ENCODE results near the gene MOV10L1.
"Not testable (repeated sequence)": the region's sequence is repeated elsewhere in the genome, so short reads cannot be mapped to it uniquely, and the experiment has no call there.

The MOV10L1 gene

DNA sequence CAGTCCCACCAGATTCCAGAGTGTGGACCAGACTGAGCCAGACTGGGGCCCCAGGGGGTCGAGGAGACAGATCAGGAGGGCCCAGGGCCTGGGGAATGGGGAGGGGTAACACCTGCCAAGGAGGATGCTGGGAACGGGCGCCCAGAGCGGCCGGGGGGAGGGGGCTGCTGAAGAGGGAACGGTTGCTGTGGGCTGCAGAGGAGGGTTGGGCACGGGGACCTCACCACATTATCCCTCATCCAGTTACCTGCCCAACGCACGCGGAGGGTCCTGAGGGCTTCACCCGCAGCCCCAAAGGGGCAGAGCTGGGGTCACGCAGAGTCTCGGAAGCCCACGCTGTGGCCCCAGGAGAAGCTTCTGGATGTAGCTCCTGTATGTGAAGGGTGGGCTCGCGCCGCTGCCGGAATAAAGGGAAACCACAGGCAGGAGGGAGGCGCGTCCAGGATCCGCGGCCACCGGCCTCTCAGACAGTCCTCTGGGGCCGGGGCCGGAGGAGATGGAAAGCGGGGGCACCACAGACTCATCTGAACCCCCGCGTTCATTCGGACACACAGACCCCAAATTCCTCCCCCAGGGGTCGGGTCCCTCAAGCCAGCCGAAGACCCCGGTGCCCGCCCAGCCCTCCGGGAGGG lies 110.1 kb downstream of the MOV10L1 start:
- TF ChIP-seq, protein P1, sequence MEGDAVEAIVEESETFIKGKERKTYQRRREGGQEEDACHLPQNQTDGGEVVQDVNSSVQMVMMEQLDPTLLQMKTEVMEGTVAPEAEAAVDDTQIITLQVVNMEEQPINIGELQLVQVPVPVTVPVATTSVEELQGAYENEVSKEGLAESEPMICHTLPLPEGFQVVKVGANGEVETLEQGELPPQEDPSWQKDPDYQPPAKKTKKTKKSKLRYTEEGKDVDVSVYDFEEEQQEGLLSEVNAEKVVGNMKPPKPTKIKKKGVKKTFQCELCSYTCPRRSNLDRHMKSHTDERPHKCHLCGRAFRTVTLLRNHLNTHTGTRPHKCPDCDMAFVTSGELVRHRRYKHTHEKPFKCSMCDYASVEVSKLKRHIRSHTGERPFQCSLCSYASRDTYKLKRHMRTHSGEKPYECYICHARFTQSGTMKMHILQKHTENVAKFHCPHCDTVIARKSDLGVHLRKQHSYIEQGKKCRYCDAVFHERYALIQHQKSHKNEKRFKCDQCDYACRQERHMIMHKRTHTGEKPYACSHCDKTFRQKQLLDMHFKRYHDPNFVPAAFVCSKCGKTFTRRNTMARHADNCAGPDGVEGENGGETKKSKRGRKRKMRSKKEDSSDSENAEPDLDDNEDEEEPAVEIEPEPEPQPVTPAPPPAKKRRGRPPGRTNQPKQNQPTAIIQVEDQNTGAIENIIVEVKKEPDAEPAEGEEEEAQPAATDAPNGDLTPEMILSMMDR (IDR thresholded peaks at IDR 0.05; ENCODE audit: insufficient read depth, low read depth, low read length, missing control alignments) = no peak
- peak overlapping the region; percentile 75 for H3K4me3 ChIP-seq (ENCODE audit: low read length)
- no peak for DNase-seq (ENCODE audit: low read depth)

DNA sequence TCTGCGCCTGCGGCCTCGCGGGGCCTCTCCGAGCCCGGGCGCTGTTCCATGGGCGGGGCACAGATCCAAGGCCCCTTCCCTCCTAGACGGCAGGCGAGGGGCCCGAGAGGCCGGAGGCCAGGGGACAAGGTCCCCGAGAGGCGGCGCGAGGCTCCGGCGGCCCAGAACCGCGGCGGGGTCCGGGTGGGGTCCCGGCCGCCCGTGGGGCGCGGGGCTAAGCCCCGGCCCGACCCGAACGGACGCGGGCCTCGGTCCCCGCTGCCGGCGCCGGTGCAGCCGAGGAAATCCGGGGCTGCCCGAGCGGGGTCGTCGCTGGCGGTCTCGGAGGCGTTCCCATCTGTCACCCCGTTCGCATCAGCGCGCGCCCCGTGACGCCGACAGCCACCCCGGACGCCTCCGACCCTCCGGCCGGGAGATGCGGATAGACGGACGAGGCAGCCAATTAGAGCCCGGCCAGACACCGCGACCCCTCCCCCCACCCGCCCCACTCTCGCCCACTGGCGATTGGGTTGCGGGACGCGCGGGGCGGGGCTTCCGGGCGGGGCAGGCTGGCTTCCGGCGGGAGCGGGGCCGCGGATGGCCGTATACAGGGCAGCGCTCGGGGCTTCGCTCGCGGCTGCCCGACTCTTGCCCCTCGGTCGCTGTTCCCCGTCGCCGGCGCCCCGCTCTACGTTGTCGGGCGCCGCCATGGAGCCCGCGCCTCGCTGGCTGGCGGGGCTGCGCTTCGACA lies 110.8 kb downstream of the MOV10L1 start, which contains the start of gene SELENOO:
Gene SELENOO, plus strand, starts transcription at position 551 of the 730 bp plus-strand sequence. Its CDS starts 26 bp downstream, at position 577.
- H3K4me3 ChIP-seq (ENCODE audit: low read length) = peak within 1 kb of the TSS; percentile 75
- peak; percentile 89 for DNase-seq (ENCODE audit: low read depth)

DNA sequence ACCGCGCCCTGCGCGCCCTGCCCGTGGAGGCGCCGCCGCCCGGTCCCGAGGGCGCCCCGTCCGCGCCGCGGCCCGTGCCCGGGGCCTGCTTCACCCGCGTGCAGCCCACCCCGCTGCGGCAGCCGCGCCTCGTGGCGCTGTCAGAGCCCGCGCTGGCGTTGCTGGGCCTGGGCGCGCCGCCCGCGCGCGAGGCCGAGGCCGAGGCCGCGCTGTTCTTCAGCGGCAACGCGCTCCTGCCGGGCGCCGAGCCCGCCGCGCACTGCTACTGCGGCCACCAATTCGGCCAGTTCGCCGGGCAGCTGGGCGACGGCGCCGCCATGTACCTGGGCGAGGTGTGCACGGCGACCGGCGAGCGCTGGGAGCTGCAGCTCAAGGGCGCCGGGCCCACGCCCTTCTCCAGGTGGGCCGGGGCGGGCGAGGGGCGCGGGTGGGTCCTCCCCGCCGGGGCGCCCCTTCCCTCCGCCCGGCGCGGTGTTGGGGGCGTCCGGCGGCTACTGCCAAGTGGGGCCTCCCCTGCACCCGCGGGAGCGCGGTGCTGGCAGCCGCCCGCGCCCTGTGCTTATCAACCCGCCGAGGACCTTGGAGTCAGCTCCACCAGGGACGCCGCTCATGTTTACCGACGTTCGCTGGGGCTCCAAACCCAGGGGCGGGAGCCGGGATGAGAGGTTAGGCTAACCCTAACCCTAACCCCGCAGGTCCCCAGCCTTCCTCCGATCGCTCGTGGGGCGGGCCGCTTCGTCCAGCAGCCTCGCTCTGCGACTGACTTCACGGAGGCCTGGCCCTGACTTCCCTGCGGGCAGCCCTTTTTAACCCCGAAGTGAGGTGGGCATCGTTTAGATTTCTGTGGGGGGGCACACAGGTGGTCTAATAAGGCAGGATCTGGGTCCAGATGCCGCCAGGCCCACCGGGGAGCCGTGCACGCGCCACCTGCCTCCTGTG lies 111.7 kb downstream of the MOV10L1 start:
- H3K4me3 ChIP-seq (ENCODE audit: low read length) = peak overlapping the region; percentile 75
- peak; percentile 19 for DNase-seq (ENCODE audit: low read depth)
- TF ChIP-seq, protein P1 (IDR thresholded peaks at IDR 0.05; ENCODE audit: insufficient read depth, low read depth, low read length, missing control alignments) = no peak

More for the DNA sequence above, 110.8 kb downstream of the MOV10L1 start, which contains the start of gene SELENOO:
- TF ChIP-seq, protein P1 (IDR thresholded peaks at IDR 0.05; ENCODE audit: insufficient read depth, low read depth, low read length, missing control alignments) = no peak

DNA sequence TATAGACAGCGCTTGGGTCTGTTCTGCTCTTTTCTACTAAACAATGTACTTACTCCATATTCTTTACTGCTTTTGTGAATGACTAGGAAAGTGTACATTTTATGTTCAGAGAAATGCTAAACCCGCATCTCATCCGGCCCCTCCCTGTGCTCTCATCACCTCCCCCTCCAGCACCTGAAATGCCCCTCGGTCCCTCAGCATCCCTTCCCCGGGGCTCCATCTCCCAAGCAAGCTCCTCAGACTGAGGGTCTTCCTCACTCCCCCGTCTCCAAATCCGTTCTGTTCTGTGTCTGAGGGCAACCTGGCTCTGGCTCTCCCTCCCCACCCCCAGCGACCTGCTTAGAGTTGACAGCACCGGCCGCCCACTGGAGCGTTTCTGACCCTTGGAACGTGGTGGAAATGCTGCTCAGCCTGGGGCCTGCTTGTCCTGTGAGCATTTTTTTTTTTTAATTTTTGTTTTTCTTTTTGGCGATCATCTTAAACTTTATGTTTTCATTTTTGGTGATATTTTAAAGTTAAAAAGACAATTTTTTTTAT lies 112.4 kb downstream of the MOV10L1 start:
- H3K4me3 ChIP-seq (ENCODE audit: low read length) = peak overlapping the region; percentile 75
- DNase-seq (ENCODE audit: low read depth) = no peak
- TF ChIP-seq, protein P1 (IDR thresholded peaks at IDR 0.05; ENCODE audit: insufficient read depth, low read depth, low read length, missing control alignments) = no peak

DNA sequence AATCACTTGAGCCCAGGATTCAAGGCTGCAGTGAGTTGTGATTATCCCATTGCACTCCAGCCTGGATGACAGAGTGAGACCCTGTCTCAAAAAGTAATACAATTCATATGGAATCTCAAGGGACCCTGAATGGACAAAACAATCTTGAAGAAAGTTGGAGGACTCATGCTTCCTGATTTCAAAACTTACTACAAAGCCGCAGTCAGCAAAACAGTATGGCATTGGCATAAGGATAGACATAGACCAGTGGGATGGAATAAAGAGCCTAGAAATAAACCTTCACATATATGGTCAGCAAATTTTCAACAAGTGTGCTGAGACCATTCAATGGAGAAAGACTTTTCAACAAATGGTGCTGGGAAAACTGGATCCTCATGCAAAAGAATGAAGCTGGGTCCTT lies 113.5 kb downstream of the MOV10L1 start:
- TF ChIP-seq, protein P1 (IDR thresholded peaks at IDR 0.05; ENCODE audit: insufficient read depth, low read depth, low read length, missing control alignments) = no peak
- DNase-seq (ENCODE audit: low read depth) = no peak
- H3K4me3 ChIP-seq (ENCODE audit: low read length) = no peak overlapping the region

DNA sequence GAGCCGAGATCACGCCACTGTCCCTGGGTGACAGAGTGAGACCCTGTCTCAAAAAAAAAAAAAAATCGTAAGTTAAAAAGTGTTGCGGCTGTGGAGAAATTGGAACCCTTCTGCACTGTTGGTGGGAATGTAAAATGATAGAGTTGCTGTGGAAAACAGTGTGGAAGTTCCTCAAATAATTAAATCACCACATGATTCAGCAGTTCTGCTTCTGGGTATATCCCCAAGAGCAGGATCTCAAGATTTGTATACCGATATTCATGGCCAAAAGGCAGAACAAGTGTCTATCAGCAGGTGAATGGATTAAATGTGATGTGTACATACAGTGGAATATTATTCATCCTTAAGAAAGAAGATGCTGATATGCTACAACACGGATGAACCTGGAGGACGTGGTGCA lies 114.8 kb downstream of the MOV10L1 start:
- no peak overlapping the region for H3K4me3 ChIP-seq (ENCODE audit: low read length)
- TF ChIP-seq, protein P1 (IDR thresholded peaks at IDR 0.05; ENCODE audit: insufficient read depth, low read depth, low read length, missing control alignments) = no peak
- DNase-seq (ENCODE audit: low read depth) = no peak

DNA sequence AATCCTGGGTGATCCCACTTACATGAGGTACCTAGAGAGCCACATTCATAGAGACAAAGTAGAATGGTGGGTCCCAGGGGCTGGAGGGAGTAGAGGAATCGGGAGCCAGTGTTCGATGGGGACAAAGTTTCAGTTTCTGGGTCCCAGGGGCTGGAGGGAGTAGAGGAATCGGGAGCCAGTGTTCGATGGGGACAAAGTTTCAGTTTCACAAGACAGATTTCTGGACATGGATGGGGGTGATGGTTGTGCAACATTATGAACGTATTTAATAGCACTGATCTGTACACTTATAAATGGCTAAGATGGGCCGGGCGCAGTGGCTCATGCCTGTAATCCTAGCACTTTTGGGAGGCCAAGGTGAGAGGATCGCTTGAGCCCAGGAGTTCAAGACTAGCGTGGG lies 115.2 kb downstream of the MOV10L1 start:
- H3K4me3 ChIP-seq (ENCODE audit: low read length); DNase-seq (ENCODE audit: low read depth): not testable (repeated sequence)
